HepG2 (cell line): Measurements from ENCODE around the gene IFT52. TPM values are rescaled to one million over a fixed set of nuclear protein-coding genes. Genes with fewer than 3 reads are reported as not detected.
A peak's percentile ranks its signal among the peaks of the same experiment; 100 is the strongest.

Experiments
- ARHGAP35 ChIP-seq: sonication (generic); formaldehyde crosslinking; IDR thresholded peaks from 2 replicates; pipeline ENCODE4 v1.9.0; 2022; ENCODE audit warnings: mild to moderate bottlenecking, inconsistent platforms, moderate library complexity, missing genetic modification reagents, borderline replicate concordance
- BRF2 ChIP-seq: sonication (generic); formaldehyde crosslinking; IDR thresholded peaks from 2 replicates; pipeline ENCODE4 v1.8.1; 2022; ENCODE audit warnings: mild to moderate bottlenecking, missing genetic modification reagents
- EEA1 ChIP-seq: sonication (generic); formaldehyde crosslinking; IDR thresholded peaks from 2 replicates; pipeline ENCODE4 v1.5.1; 2020; ENCODE audit warnings: mild to moderate bottlenecking, missing genetic modification reagents, borderline replicate concordance
- HINFP ChIP-seq: sonication (generic); formaldehyde crosslinking; IDR thresholded peaks from 2 replicates; pipeline ENCODE4 v1.4.0; 2020; ENCODE audit warnings: low read depth, mild to moderate bottlenecking, missing genetic modification reagents
- IRF9 ChIP-seq: sonication (generic); formaldehyde crosslinking; IDR thresholded peaks from 2 replicates; pipeline ENCODE4 v1.8.0; 2022; ENCODE audit warnings: missing genetic modification reagents, mild to moderate bottlenecking, borderline replicate concordance
- ISX ChIP-seq: sonication (generic); formaldehyde crosslinking; conservative IDR thresholded peaks from 2 replicates; pipeline ENCODE4 v1.5.0; 2020; ENCODE audit warnings: missing genetic modification reagents
- KAT8 ChIP-seq: IDR thresholded peaks from 2 replicates; pipeline ENCODE4 v1.6.1; 2016; ENCODE audit warnings: missing genetic modification reagents, missing compliant biosample characterization
- POLR2A ChIP-seq, 2 experiments: IDR thresholded peaks; 2 replicates each; pipeline ENCODE4 v1.6.1; 2011; ENCODE audit warnings: low read depth in 2 of 2, low read length in 2 of 2, mild to moderate bottlenecking in 1 of 2, moderate library complexity in 1 of 2; ENCODE audit not compliant: insufficient read depth in 1 of 2
- PRDM15 ChIP-seq: sonication (generic); formaldehyde crosslinking; IDR thresholded peaks from 2 replicates; pipeline ENCODE4 v1.4.0; 2020; ENCODE audit warnings: missing genetic modification reagents
- RFXANK ChIP-seq: IDR thresholded peaks from 2 replicates; pipeline ENCODE4 v1.6.1; 2016
- SALL2 ChIP-seq: sonication (generic); formaldehyde crosslinking; IDR thresholded peaks from 2 replicates; pipeline ENCODE4 v1.8.1; 2023; ENCODE audit warnings: mild to moderate bottlenecking, missing genetic modification reagents, inconsistent platforms
- SRSF4 ChIP-seq: fragments of 200-400 bp; formaldehyde crosslinking; IDR thresholded peaks from one replicate; pipeline ENCODE4 v1.6.1; 2018; ENCODE audit warnings: mild to moderate bottlenecking, low read depth, low read length, moderate library complexity; ENCODE audit not compliant: poor library complexity, severe bottlenecking
- ZC3H13 ChIP-seq: sonication (generic); formaldehyde crosslinking; IDR thresholded peaks from 2 replicates; pipeline ENCODE4 v1.8.1; 2023; ENCODE audit warnings: mild to moderate bottlenecking, missing genetic modification reagents, moderate library complexity
- ZEB1 ChIP-seq: IDR thresholded peaks from 2 replicates; pipeline ENCODE4 v1.6.1; 2012; ENCODE audit warnings: mild to moderate bottlenecking, low read depth, inconsistent platforms; ENCODE audit not compliant: insufficient replicate concordance
- ZFP91 ChIP-seq: sonication (generic); formaldehyde crosslinking; IDR thresholded peaks from 2 replicates; pipeline ENCODE4 v1.9.0; 2022; ENCODE audit warnings: missing genetic modification reagents, mild to moderate bottlenecking, borderline replicate concordance
- ZNF350 ChIP-seq: sonication (generic); formaldehyde crosslinking; IDR thresholded peaks from 2 replicates; pipeline ENCODE4 v1.4.0; 2020; ENCODE audit warnings: mild to moderate bottlenecking, low read depth, missing genetic modification reagents, borderline replicate concordance
- ZNF782 ChIP-seq: sonication (generic); formaldehyde crosslinking; IDR thresholded peaks from 2 replicates; pipeline ENCODE4 v1.4.0; 2020; ENCODE audit warnings: missing genetic modification reagents, mild to moderate bottlenecking, borderline replicate concordance
- ZSCAN25 ChIP-seq: sonication (generic); formaldehyde crosslinking; IDR thresholded peaks from 2 replicates; pipeline ENCODE4 v1.8.0; 2022; ENCODE audit warnings: mild to moderate bottlenecking, missing genetic modification reagents
- polyA plus RNA-seq, 8 experiments: library from polyadenylated mRNA; depleted of rRNA in 3 of 8; stranded (reverse) in 7 of 8; unstranded in 1 of 8; fragments of >200 nt; fragmentation: Illumina TruSeq in 4 of 8; extraction: Trizol in 4 of 8; gene quantifications; 2 replicates each; pipeline versions ENCODE4 v1.2.1 to v1.2.3, GENCODE V29; 2011 to 2016; ENCODE audit warnings: low read depth in 4 of 8, missing spikeins in 1 of 8, mixed read lengths in 1 of 8; ENCODE audit not compliant: insufficient read depth in 1 of 8
- total RNA-seq, 5 experiments: library from RNA; depleted of rRNA; stranded (reverse); fragments of >200 nt; fragmentation: Illumina TruSeq; extraction: Trizol; gene quantifications; 2 replicates each; pipeline ENCODE4 v1.2.3, GENCODE V29; 2016; ENCODE audit warnings: low read depth in 1 of 5

IFT52 gene
- total and polyA plus RNA-seq, 2 of the 13 experiments (the other 11 are each of a cell fraction or from before 2014, with no cell fraction given): 48.0 to 64.0 TPM

- peak; percentile 87; the same call in 1 of the 2 replicates for TF ChIP-seq BRF2 (CRISPR knock-in tag)
- TF ChIP-seq SRSF4: no peak
- peak; percentile 53; the same call in 1 of the 2 replicates for TF ChIP-seq ZSCAN25 (CRISPR knock-in tag)
- no peak for TF ChIP-seq RFXANK (CRISPR knock-in tag)
- peak; percentile 62 for TF ChIP-seq KAT8 (CRISPR knock-in tag)
- TF ChIP-seq HINFP (CRISPR knock-in tag): 0 out of 2 replicates have a peak, but pooled peaks have one; percentile 30
- peak; percentile 66; the same call in 1 of the 2 replicates for TF ChIP-seq EEA1 (CRISPR knock-in tag)
- peak; percentile 87 for TF ChIP-seq ARHGAP35 (CRISPR knock-in tag)
- peak; percentile 86 for TF ChIP-seq ZC3H13 (CRISPR knock-in tag)
- peak; percentile 41 for TF ChIP-seq ZEB1
- TF ChIP-seq ZNF782 (CRISPR knock-in tag): peak; percentile 85; the same call in 1 of the 2 replicates
- TF ChIP-seq ISX (CRISPR knock-in tag): no peak
- no peak for TF ChIP-seq IRF9 (CRISPR knock-in tag)
- 0 out of 2 replicates have a peak, but pooled peaks have one; percentile 28 for TF ChIP-seq ZNF350 (CRISPR knock-in tag)
- peak; percentile 70 for TF ChIP-seq ZFP91
- peak; percentile 46; the same call in 1 of the 2 replicates for TF ChIP-seq SALL2 (CRISPR knock-in tag)
- peak; percentile 59; the same call in 1 of the 2 replicates for TF ChIP-seq PRDM15 (CRISPR knock-in tag)
- TF ChIP-seq POLR2A (IDR thresholded peaks at IDR 0.05; ENCODE audit: insufficient read depth in 1 of 2, low read depth in 2 of 2, low read length in 2 of 2): peak; percentile 74 to 84
Observed at GRCh38 chr20:43666376-43667328, 75.9 kb downstream of the IFT52 start, which contains the start of gene MYBL2 (continued).
